HepG2 (cell line): ENCODE measurements around the gene TRMT112. TPM values are rescaled to one million over a fixed set of nuclear protein-coding genes. Genes with fewer than 3 reads are reported as not detected.

Source experiments
- CCDC6 ChIP-seq: sonication (generic); formaldehyde crosslinking; IDR thresholded peaks from 2 replicates; pipeline ENCODE4 v1.8.1; 2022; ENCODE audit warnings: mild to moderate bottlenecking, missing genetic modification reagents, moderate library complexity
- GATAD2A ChIP-seq: IDR thresholded peaks from 2 replicates; pipeline ENCODE4 v1.6.1; 2016
- HNRNPK ChIP-seq: fragments of 200-400 bp; formaldehyde crosslinking; IDR thresholded peaks from 2 replicates; pipeline ENCODE4 v1.6.1; 2018; ENCODE audit warnings: low read length, low read depth, moderate library complexity, mild to moderate bottlenecking; ENCODE audit not compliant: poor library complexity, severe bottlenecking
- IRF2 ChIP-seq: IDR thresholded peaks from 2 replicates; pipeline ENCODE4 v1.6.1; 2018; ENCODE audit warnings: missing genetic modification reagents, missing compliant biosample characterization
- MTA3 ChIP-seq: sonication (generic); formaldehyde crosslinking; IDR thresholded peaks from 2 replicates; pipeline ENCODE4 v1.4.0; 2020; ENCODE audit warnings: missing genetic modification reagents
- NPAS2 ChIP-seq: sonication (generic); formaldehyde crosslinking; IDR thresholded peaks from 2 replicates; pipeline ENCODE4 v1.8.0; 2022; ENCODE audit warnings: mild to moderate bottlenecking, missing genetic modification reagents, borderline replicate concordance
- PAWR ChIP-seq: sonication (generic); formaldehyde crosslinking; IDR thresholded peaks from 2 replicates; pipeline ENCODE4 v1.4.0; 2020; ENCODE audit warnings: missing genetic modification reagents, mild to moderate bottlenecking, borderline replicate concordance
- REPIN1 ChIP-seq: sonication (generic); formaldehyde crosslinking; IDR thresholded peaks from 2 replicates; pipeline ENCODE4 v1.8.0; 2022; ENCODE audit warnings: missing genetic modification reagents, low read depth, mild to moderate bottlenecking, borderline replicate concordance
- SNAPC4 ChIP-seq: sonication (generic); formaldehyde crosslinking; IDR thresholded peaks from 2 replicates; pipeline ENCODE4 v1.4.0; 2020; ENCODE audit warnings: mild to moderate bottlenecking, missing genetic modification reagents
- SP1 ChIP-seq, 2 experiments: fragments of 450-650 bp in 1 of 2; sonication (generic) in 1 of 2; formaldehyde crosslinking in 1 of 2; IDR thresholded peaks; 2 replicates each; pipeline versions ENCODE4 v1.4.0 to v1.6.1; 2016 to 2020; ENCODE audit warnings: missing genetic modification reagents in 1 of 2
- TAF15 ChIP-seq: fragments of 200-400 bp; formaldehyde crosslinking; IDR thresholded peaks from one replicate; pipeline ENCODE4 v1.6.1; 2018; ENCODE audit warnings: mild to moderate bottlenecking, low read depth, low read length; ENCODE audit not compliant: poor library complexity, severe bottlenecking
- TEAD2 ChIP-seq: sonication (generic); formaldehyde crosslinking; IDR thresholded peaks from 2 replicates; pipeline ENCODE4 v1.9.0; 2021; ENCODE audit warnings: missing genetic modification reagents
- TEAD3 ChIP-seq: optimal IDR thresholded peaks from 2 replicates; pipeline ENCODE3; 2016; ENCODE audit warnings: borderline replicate concordance
- ZBTB7B ChIP-seq: sonication (generic); formaldehyde crosslinking; IDR thresholded peaks from 2 replicates; pipeline ENCODE4 v1.4.0; 2020; ENCODE audit warnings: missing genetic modification reagents
- ZEB1 ChIP-seq: IDR thresholded peaks from 2 replicates; pipeline ENCODE4 v1.6.1; 2012; ENCODE audit warnings: mild to moderate bottlenecking, low read depth, inconsistent platforms; ENCODE audit not compliant: insufficient replicate concordance
- ZNF12 ChIP-seq: sonication (generic); formaldehyde crosslinking; IDR thresholded peaks from 2 replicates; pipeline ENCODE4 v1.5.0; 2020; ENCODE audit warnings: missing genetic modification reagents
- ZNF326 ChIP-seq: sonication (generic); formaldehyde crosslinking; IDR thresholded peaks from 2 replicates; pipeline ENCODE4 v1.4.0; 2020; ENCODE audit warnings: missing genetic modification reagents, borderline replicate concordance
- ZNF629 ChIP-seq: sonication (generic); formaldehyde crosslinking; conservative IDR thresholded peaks from 2 replicates; pipeline ENCODE4 v1.5.0; 2020; ENCODE audit warnings: missing genetic modification reagents
- ZNF652 ChIP-seq: IDR thresholded peaks from 2 replicates; pipeline ENCODE4 v1.6.1; 2016; ENCODE audit warnings: low read depth, borderline replicate concordance
- ZNF841 ChIP-seq: sonication (generic); formaldehyde crosslinking; IDR thresholded peaks from 2 replicates; pipeline ENCODE4 v1.8.1; 2023; ENCODE audit warnings: missing genetic modification reagents, borderline replicate concordance
- ZSCAN22 ChIP-seq: sonication (generic); formaldehyde crosslinking; IDR thresholded peaks from 2 replicates; pipeline ENCODE4 v1.4.0; 2020; ENCODE audit warnings: mild to moderate bottlenecking, missing genetic modification reagents
- ZSCAN29 ChIP-seq: sonication (generic); formaldehyde crosslinking; conservative IDR thresholded peaks from 2 replicates; pipeline ENCODE4 v1.4.0; 2020; ENCODE audit warnings: mild to moderate bottlenecking, missing genetic modification reagents
- polyA plus RNA-seq, 8 experiments: library from polyadenylated mRNA; depleted of rRNA in 3 of 8; stranded (reverse) in 7 of 8; unstranded in 1 of 8; fragments of >200 nt; fragmentation: Illumina TruSeq in 4 of 8; extraction: Trizol in 4 of 8; gene quantifications; 2 replicates each; pipeline versions ENCODE4 v1.2.1 to v1.2.3, GENCODE V29; 2011 to 2016; ENCODE audit warnings: low read depth in 4 of 8, missing spikeins in 1 of 8, mixed read lengths in 1 of 8; ENCODE audit not compliant: insufficient read depth in 1 of 8
- total RNA-seq, 5 experiments: library from RNA; depleted of rRNA; stranded (reverse); fragments of >200 nt; fragmentation: Illumina TruSeq; extraction: Trizol; gene quantifications; 2 replicates each; pipeline ENCODE4 v1.2.3, GENCODE V29; 2016; ENCODE audit warnings: low read depth in 1 of 5
- TF ChIP-seq, protein P1 (sequence below): sonication (generic); formaldehyde crosslinking; IDR thresholded peaks from 2 replicates; pipeline ENCODE4 v1.4.0; 2020; ENCODE audit warnings: missing genetic modification reagents

Gene TRMT112
- total and polyA plus RNA-seq, 2 of the 13 experiments (the other 11 are each of a cell fraction or from before 2014, with no cell fraction given), result 186 to 409 TPM

DNA sequence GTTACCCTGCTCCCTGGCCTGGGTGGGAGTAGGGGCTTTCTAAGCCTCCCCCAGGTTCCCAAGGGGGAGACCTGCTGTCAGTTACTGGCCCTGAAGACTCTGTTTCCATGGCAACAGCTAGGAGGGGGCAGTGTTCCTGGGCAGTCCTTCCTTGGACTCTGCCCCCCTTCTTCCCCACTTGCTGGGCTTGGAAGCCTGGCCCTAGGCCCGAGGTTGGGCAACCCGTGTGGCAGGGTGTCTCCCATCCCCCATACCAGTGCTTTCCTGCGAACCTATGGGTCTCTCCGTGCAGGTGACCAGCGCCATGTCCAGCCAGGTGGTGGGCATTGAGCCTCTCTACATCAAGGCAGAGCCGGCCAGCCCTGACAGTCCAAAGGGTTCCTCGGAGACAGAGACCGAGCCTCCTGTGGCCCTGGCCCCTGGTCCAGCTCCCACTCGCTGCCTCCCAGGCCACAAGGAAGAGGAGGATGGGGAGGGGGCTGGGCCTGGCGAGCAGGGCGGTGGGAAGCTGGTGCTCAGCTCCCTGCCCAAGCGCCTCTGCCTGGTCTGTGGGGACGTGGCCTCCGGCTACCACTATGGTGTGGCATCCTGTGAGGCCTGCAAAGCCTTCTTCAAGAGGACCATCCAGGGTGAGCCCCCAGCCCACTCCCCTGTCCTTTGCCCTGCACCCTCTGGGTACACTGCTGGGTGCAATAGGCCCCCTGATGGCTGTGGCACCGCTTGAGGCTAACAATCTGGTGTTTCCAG, 10.3 kb downstream of the TRMT112 start (continued):
- TF ChIP-seq ZEB1 (no peak), ZNF326 (CRISPR knock-in tag) (no peak), ZNF629 (CRISPR knock-in tag) (no peak), MTA3 (no peak), CCDC6 (no peak), ZNF652 (CRISPR knock-in tag) (no peak), TAF15 (no peak), HNRNPK (no peak), ZNF841 (CRISPR knock-in tag) (no peak), ZSCAN22 (CRISPR knock-in tag) (no peak), ZBTB7B (CRISPR knock-in tag) (no peak), ZSCAN29 (CRISPR knock-in tag) (no peak), REPIN1 (CRISPR knock-in tag) (no peak), NPAS2 (CRISPR knock-in tag) (no peak), TEAD3 (CRISPR knock-in tag) (no peak), ZNF12 (CRISPR knock-in tag) (no peak), SP1 (IDR thresholded peaks at IDR 0.05) (no peak), SP1 (CRISPR knock-in tag; IDR thresholded peaks at IDR 0.05) (no peak), TEAD2 (CRISPR knock-in tag) (no peak), GATAD2A (CRISPR knock-in tag) (peak; percentile 23; the same call in 1 of the 2 replicates), PAWR (CRISPR knock-in tag) (no peak), SNAPC4 (CRISPR knock-in tag) (0 out of 2 replicates have a peak, but pooled peaks have one; percentile 19), IRF2 (no peak)
- TF ChIP-seq, protein P1, sequence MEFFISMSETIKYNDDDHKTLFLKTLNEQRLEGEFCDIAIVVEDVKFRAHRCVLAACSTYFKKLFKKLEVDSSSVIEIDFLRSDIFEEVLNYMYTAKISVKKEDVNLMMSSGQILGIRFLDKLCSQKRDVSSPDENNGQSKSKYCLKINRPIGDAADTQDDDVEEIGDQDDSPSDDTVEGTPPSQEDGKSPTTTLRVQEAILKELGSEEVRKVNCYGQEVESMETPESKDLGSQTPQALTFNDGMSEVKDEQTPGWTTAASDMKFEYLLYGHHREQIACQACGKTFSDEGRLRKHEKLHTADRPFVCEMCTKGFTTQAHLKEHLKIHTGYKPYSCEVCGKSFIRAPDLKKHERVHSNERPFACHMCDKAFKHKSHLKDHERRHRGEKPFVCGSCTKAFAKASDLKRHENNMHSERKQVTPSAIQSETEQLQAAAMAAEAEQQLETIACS (CRISPR knock-in tag), result no peak
